ENCODE results near the gene ACSS1. TPM values are rescaled to one million over a fixed set of nuclear protein-coding genes. Genes with fewer than 3 reads are reported as not detected.

The ACSS1 gene
- total and polyA plus RNA-seq, 2 of the 8 experiments (the other 6 are each of a cell fraction or from before 2014, with no cell fraction given), result 2.6 to 3.4 TPM

DNA sequence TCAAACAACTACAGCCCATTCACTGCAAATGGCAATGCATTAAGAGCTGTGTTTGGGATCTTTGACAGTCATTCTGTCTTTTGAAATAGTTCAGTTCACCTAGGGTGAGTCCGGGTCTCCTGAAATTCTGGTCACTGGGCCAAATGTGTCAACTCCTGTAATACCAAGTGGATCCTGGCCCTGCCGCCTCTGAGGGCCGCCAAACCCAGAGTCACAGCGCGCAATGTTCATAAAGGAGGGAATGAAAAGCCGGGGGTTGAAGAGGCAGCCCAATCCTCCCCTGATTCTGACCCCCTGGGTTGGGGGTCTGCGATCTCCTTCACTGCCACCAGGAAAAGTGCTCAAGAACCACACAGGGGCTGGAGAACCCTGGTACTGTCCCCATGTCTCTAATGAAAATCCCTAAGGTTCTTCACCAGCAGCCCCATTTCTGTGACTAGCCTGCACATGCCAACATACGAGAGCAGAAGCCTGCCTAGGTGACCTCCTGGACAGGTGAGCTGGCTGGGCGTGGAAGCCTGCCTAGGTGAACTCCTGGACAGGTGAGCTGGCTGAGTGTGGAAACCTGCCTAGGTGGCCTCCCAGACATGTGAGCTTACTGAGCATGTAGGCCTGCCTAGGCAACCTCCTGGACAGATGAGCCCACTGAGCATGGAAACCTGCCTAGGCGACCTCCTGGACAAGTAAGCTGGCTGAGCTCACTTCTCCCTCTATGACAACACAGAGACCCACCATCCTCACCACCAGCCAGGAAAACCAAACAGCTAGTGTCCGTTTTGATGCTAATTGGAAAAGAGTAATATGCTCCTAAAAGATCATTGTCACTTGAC is 49.3 kb downstream of the ACSS1 start (continued):
- TF ChIP-seq CHD7 (IDR thresholded peaks at IDR 0.05; ENCODE audit: insufficient replicate concordance, low read length) (no peak), RFX5 (IDR thresholded peaks at IDR 0.05; ENCODE audit: borderline replicate concordance, low read depth, low read length) (no peak), RAD21 (IDR thresholded peaks at IDR 0.05 in 1 of 2, conservative IDR thresholded peaks at IDR 0.05 in 1 of 2; ENCODE audit: low read depth in 2 of 2, low read length in 2 of 2) (no peak), SIN3A (conservative IDR thresholded peaks at IDR 0.05 in 1 of 2, IDR thresholded peaks at IDR 0.05 in 1 of 2; ENCODE audit: low read depth in 1 of 2, low read length in 2 of 2) (no peak), CHD1 (IDR thresholded peaks at IDR 0.05; ENCODE audit: low read depth, low read length) (no peak), CHD2 (IDR thresholded peaks at IDR 0.05; ENCODE audit: low read length) (no peak), SUZ12 (IDR thresholded peaks at IDR 0.05; ENCODE audit: low read length) (no peak), TAF7 (optimal IDR thresholded peaks at IDR 0.05; ENCODE audit: borderline replicate concordance, low read depth, low read length) (no peak), CREB1 (IDR thresholded peaks at IDR 0.05) (no peak), KDM5A (IDR thresholded peaks at IDR 0.05; ENCODE audit: low read length) (no peak)
